Upper lobe of right lung (tissue), 1 donor: ENCODE measurements around the gene AIRE. TPM values are rescaled to one million over a fixed set of nuclear protein-coding genes. Genes with fewer than 3 reads are reported as not detected.

ENCODE experiments used
- ATAC-seq: fragments of 200-7000 bp; cut with Tn5 transposase; one replicate; pipeline ENCODE4 v1.9.1; 2020; ENCODE audit warnings: mild to moderate bottlenecking, moderate library complexity
- DNase-seq: peaks from one replicate; pipeline ENCODE4 v3.0.0-alpha.2; 2020
- H3K27ac ChIP-seq: fragments of 200-600 bp; one replicate; pipeline ENCODE4 v1.8.0; 2022
- H3K27me3 ChIP-seq: fragments of 200-600 bp; one replicate; pipeline ENCODE4 v1.8.0; 2022; ENCODE audit warnings: mild to moderate bottlenecking
- H3K36me3 ChIP-seq: fragments of 200-600 bp; one replicate; pipeline ENCODE4 v1.8.0; 2022
- H3K4me1 ChIP-seq: fragments of 200-600 bp; one replicate; pipeline ENCODE4 v1.8.0; 2022
- H3K4me3 ChIP-seq: fragments of 200-600 bp; one replicate; pipeline ENCODE4 v1.8.0; 2022; ENCODE audit warnings: mild to moderate bottlenecking
- H3K9me3 ChIP-seq: fragments of 200-600 bp; one replicate; pipeline ENCODE4 v1.8.0; 2022
- CTCF ChIP-seq: fragments of 200-600 bp; IDR thresholded peaks from one replicate; pipeline ENCODE4 v1.8.0; 2022; ENCODE audit warnings: antibody characterized with exemption
- intact Hi-C: fragments of 100-400 bp; cut with DNase I; formaldehyde crosslinking; loops from one replicate; pipeline ENCODE4 v1.11.0; 2022
- total RNA-seq: library from RNA; stranded (reverse); fragmentation: NEBNext Ultra II Directional; extraction: Animal tissue kit (Norgen Biotek cat#: 25700); gene quantifications from one replicate; pipeline ENCODE4 v1.2.1, GENCODE V29; 2021
- donor health status: DM: no; HTN: yes; CAD: no; lungs with severe emphysema.

AIRE gene
- total RNA-seq, 1 donor from 2014 or later, result not detected

DNA sequence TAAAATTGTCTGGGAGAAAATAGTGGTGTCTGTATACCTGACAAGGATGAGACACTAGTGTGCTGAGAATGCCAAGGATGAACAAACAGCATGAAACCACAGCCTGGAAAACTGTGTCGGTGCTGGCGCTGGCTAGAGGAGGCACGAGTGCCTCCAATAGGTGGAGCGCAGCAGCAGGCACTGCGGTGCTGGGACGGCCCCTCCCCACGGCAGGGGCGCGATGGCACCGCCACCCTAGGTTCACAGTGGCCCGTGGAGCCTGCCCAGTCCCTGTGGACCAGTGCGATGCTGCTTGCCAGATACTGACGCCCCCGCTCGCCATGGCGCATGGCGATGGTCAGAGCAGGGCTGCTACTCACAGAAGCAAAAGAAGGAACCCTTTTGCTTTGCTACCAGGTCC, 46.7 kb downstream of the AIRE start:
- intact Hi-C loops, result no loop called here
- H3K4me3 ChIP-seq, result no peak overlapping the region
- no peak for ATAC-seq
- H3K27ac ChIP-seq, result no peak overlapping the region
- DNase-seq, result no peak
- H3K36me3 ChIP-seq, result peaks cover 7% of the 10 kb centered on the region
- H3K4me1 ChIP-seq, result no peaks in the 10 kb centered on the region
- no peaks in the 10 kb centered on the region for H3K27me3 ChIP-seq
- no peak for TF ChIP-seq CTCF
- no peaks in the 10 kb centered on the region for H3K9me3 ChIP-seq

DNA sequence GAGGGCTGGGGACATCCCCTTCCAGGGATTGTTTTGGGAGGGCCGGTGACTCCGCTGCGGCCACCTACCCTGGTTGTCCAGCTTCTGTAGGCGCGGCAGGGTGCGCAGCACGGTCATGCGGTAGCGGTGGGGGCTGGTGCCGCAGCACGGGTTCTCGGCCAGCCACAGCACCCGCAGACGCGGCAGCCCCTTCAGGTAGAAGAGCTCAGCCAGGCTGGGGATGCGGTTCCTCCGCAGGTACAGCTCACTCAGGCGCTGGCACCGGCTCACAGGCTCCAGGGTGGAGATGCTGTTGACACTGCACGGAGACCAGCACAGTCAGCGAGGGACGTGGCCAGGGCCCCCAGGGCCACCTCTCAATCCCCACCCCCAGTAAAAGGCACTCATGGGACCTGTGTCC, 47.3 kb downstream of the AIRE start:
- ATAC-seq (no peak), DNase-seq (no peak)
- Histone ChIP-seq H3K36me3 (peaks cover 8% of the 10 kb centered on the region), H3K4me1 (peaks cover 5% of the 10 kb centered on the region), H3K27ac (no peak overlapping the region), H3K27me3 (no peaks in the 10 kb centered on the region), H3K9me3 (no peaks in the 10 kb centered on the region), H3K4me3 (no peak overlapping the region)
- intact Hi-C loops, result no loop called here
- TF ChIP-seq CTCF, result no peak

- H3K36me3 ChIP-seq, result peaks cover 8% of the 10 kb centered on the region
- ATAC-seq, result no peak
- TF ChIP-seq CTCF, result no peak
- H3K27me3 ChIP-seq, result no peaks in the 10 kb centered on the region
- H3K9me3 ChIP-seq, result no peaks in the 10 kb centered on the region
- DNase-seq, result no peak
- intact Hi-C loops, result no loop called here
- peaks cover 10% of the 10 kb centered on the region for H3K4me1 ChIP-seq
- H3K27ac ChIP-seq, result no peak overlapping the region
- H3K4me3 ChIP-seq, result no peak overlapping the region
These were observed 48.0 kb downstream of the AIRE start for GRCh38 chr21:44333509-44334328.

- no peak overlapping the region for H3K4me3 ChIP-seq
- no peak for TF ChIP-seq CTCF
- DNase-seq, result no peak
- H3K4me1 ChIP-seq, result peaks cover 10% of the 10 kb centered on the region
- no peak for ATAC-seq
- no peaks in the 10 kb centered on the region for H3K9me3 ChIP-seq
- peaks cover 8% of the 10 kb centered on the region for H3K36me3 ChIP-seq
- H3K27ac ChIP-seq, result no peak overlapping the region
- no peaks in the 10 kb centered on the region for H3K27me3 ChIP-seq
- intact Hi-C loops, result no loop called here
These were observed 48.8 kb downstream of the AIRE start for GRCh38 chr21:44334329-44335030.

GRCh38 chr21:44335266-44336059, 49.8 kb downstream of the AIRE start:
- no peak for TF ChIP-seq CTCF
- Histone ChIP-seq H3K4me1 (peaks cover 16% of the 10 kb centered on the region), H3K36me3 (peaks cover 8% of the 10 kb centered on the region), H3K27ac (no peak overlapping the region), H3K27me3 (no peaks in the 10 kb centered on the region), H3K9me3 (no peaks in the 10 kb centered on the region), H3K4me3 (no peak overlapping the region)
- no peak for DNase-seq
- no peak for ATAC-seq
- intact Hi-C loops, result no loop called here
